Gastrocnemius medialis (tissue), 4 donors: Measurements from ENCODE around the gene CD22.

ENCODE experiments used
- CTCF ChIP-seq, 5 experiments: fragments of 450-650 bp in 3 of 5; fragments of 200-600 bp in 2 of 5; sonication (generic) in 2 of 5; IDR thresholded peaks in 4 of 5; conservative IDR thresholded peaks in 1 of 5; 1 replicate in 4 of 5; 2 replicates in 1 of 5; pipeline ENCODE4 v1.5.1; 2016 to 2019; ENCODE audit warnings: antibody characterized with exemption in 5 of 5, mild to moderate bottlenecking in 3 of 5, moderate library complexity in 3 of 5
- POLR2A ChIP-seq, 2 donors: fragments of 450-650 bp; IDR thresholded peaks; one replicate each; pipeline ENCODE4 v1.6.1; 2017; ENCODE audit warnings: antibody characterized with exemption in 2 of 2, mild to moderate bottlenecking in 2 of 2, moderate library complexity in 2 of 2

DNA sequence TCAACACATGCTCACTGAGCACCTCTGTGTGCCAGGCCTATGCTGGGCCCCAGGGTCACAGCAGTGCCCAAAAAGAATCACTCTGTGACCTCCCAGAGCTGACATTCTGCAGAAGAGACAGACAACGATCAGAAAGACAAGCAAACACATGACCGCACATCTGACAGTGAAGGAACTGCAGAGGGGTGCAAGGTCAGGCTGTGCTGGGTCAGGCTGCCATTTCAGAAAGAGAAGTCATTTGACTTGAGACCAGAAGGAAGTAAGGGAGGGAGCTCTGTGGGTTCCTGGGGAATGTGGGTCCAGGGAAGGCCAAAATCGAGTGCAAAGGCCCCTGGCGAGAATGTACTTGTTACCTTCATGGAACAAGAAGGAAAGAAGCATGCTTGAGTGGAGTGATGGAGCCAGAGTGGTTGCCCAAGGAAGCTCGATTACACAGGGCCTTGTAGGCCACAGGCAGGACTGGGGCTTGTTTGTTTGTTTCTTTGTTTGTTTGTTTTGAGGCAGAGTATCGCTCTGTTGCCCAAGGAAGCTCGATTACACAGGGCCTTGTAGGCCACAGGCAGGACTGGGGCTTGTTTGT lies 11.4 kb upstream of the CD22 start:
- TF ChIP-seq CTCF (IDR thresholded peaks at IDR 0.05 in 4 of 5, conservative IDR thresholded peaks at IDR 0.05 in 1 of 5) (no peak), POLR2A (IDR thresholded peaks at IDR 0.05) (no peak)
